HG03354 (cell line): ENCODE measurements around the gene ZNF326.
"Not testable (repeated sequence)": the region's sequence is repeated elsewhere in the genome, so short reads cannot be mapped to it uniquely, and the experiment has no call there.

ENCODE experiments used
- ATAC-seq: cut with Tn5 transposase; IDR thresholded peaks from one replicate; pipeline ENCODE4 v1.9.1; 2021; ENCODE audit warnings: mild to moderate bottlenecking; ENCODE audit not compliant: unreplicated experiment, poor library complexity, severe bottlenecking

ZNF326 gene

DNA sequence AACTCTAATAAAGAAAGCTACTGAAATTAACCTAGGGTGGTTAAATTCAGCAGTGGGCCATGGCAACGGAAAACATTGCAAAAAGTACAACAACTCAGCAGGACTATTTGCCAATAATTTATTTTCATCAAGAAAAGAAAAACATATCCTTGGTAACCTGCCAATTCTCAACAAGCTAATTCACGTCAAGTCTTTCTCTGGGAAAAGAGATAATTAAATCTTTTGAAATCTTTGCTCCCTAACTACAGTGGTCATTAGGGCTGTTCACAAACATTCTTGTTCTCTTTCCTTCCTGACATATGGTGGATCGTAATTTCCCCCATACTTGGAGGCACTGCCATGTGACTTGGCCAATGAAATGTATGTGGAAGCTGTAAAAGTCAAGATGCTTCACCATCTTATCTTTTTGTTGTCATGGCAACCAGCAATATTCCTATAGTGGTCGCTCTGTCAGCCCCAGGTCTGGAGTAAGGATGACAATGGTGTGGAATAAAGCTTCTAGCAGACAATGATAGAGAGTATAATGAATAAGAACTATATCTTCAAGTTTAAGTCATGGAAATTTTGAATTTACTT, 29.6 kb upstream of the ZNF326 start:
- no peak for ATAC-seq

DNA sequence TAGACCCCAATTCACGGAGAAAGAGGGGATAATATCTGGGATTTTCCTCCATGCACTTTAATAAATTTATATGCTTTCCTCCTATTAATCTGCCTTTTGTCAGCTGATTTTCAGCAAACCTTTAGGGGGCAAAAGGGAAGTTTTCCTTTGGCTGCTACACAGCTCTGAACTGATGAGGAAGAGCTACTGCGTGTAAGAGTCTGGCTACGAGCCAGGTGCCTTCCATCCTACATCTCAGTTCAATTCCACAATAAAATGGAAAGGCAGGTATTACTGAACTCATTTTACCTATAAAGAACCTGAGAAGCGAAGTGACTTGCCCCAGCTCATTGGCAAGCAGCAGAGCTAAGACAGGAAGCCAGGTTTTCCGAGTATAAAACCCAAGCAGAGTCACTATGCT, 28.3 kb upstream of the ZNF326 start:
- ATAC-seq = no peak

DNA sequence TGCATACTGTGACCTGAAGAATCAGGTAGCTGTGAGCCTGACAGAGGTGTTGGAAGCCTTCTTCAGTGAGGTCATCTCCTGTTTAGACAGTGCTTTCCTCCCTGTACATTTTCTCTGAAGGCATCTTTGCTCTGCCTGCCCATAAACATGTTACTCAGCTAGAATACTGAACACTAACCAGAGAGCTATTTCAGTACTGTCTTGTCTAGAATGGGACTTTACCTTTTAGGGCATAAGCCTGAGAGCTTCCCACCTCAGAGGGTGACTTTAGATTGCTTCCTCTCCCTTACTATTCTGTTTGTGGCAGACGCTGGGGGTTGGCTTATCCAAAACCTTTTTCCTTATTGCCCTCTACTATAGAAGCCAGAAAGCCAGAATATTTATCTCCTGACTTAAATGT, 23.3 kb upstream of the ZNF326 start:
- no peak for ATAC-seq

DNA sequence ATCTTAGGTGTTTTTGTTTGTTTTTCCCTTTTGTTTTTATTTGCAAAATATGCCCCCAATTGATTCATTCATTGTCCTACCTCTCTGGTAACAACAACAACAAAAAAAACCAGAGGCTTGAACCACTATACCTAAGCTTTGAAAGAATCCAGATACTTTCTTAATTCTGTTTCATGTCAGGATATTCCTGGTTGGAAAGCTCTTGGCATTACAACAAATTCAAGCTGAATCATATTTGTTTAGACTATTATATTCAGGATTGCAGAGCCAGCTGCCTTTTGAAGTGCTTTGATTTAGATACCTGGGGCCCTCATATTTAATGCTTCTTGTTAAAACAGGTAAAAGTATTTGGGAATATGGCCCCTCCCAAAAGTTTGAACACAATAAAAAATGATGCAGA, 22.9 kb upstream of the ZNF326 start:
- ATAC-seq = no peak

DNA sequence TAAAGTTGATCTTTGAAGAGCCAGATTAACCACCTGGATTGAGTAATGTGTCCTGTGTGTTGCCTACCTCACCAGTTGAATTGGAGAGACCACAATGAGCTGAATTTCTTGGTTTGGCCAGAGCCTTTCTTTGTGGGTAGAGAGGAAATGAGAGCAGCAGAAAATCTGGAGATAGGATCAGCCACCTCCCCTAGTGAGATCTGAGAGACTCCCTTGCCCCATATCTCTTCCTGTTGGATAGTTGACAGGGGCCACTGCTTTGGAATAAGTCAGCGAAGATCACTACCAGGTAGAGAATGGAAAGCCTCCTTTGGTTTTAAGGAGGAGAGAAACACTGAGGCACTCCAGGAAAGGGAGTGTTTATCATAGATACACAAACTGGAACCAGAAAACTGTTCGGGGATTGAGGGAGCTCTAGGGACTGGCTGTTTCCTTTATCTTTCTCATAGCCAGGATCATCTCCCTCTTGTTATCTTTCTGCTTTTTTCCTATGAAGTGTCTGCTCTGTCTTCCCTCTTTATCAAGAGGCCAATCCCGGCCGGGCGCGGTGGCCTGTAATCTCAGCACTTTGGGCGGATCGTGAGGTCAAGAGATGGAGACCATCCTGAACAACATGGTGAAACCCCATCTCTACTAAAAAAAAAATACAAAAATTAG, 21.3 kb upstream of the ZNF326 start:
- ATAC-seq = no peak

DNA sequence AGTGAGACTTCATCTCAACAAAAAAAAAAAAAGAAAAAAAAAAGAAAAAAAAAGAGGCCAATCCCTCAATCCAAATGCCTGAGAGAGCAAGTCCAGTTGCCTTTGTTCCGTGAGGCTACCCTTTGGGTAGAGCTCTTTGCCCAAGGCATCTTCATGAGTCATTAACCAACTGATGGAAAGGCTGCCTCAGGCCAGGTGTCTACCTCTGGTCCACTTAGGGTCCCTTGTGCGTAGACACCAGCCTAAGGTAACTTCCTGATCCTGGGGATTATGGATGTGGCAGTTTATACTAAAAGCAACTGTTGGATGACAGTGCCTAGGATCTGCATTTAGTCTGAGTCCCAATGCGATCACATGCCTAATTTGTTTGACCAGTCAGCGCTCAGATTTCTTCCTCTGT, 20.7 kb upstream of the ZNF326 start:
- no peak for ATAC-seq

DNA sequence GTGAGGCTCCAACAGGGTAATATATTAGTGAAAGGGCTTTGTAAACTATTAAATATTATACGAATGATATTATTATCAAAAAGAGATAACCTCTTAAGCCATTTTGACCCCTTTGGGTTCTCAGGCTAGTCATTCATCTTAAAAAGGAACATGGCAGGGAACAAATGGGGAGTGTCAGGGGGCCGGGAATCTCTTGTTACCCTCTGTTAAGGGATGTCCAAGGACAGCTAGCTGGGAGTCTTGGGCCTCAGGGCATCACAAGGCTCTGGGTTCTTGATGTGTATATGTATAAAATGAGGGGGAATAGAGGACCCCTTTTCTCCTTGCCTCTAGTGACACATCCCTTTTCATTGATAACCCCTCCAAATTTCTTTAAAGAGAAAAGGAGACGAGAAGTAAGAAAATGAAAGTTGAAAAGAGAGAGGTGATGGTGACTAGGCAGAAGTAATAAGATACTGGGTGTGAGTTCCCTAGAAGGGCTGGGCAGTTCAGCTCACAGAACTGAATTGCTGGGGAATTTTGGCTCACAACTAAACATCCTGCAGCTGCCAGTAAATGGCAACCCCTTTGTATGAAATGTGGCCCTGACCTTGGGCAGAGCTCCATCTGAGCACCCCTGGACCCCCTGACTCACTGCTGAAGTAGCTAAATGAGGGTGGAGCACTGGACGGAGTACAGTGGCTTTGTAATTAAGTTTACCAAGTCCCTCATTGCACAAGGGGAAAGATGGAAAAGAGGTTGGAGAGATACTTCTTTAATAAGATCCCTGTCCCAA, 20.0 kb upstream of the ZNF326 start:
- no peak for ATAC-seq

DNA sequence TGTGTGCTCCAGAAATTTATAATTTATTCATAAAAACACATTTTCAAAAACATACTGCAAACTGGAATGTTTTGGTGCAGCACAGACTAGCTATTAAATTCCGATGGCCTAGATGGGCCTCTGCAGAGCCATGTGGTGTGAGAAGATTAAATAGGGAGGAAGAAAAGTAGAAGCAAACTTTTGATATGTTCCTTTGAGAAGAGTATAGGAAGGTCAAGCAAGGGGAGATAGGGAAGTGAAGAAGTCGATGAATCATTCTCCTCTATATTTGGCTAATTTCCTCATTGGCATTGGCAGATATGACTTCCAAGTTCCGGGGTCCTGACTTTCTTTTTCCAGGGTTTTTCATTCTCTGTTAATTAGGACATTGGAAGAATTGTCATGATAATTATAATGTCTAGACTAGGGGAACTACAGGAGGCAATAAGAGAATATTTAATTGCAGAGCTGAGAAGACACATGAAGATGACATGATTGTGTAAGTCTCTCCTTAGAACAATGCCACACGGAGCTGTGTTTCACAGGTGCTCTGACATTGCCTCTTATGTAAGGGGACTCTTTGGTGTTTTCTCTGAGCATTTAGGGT, 19.3 kb upstream of the ZNF326 start:
- no peak for ATAC-seq

DNA sequence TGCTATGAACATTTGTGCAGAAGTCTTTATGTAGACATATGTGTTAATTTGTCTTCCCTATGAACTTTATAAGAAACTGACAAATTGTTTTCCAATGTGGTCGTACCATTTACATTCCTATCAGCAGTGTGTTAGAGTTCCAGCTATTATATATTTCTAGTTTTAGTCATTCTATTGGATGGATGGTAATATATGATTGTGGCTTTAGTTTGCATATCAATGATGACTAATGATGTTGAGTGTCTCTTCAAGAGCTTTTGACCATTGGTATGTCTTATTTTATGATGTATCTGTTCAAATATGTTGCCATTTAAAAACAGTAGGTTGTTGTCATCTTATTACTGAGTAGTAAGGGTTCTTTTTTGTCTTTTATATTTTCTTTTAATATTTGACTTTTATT, 16.2 kb upstream of the ZNF326 start:
- ATAC-seq = no peak

DNA sequence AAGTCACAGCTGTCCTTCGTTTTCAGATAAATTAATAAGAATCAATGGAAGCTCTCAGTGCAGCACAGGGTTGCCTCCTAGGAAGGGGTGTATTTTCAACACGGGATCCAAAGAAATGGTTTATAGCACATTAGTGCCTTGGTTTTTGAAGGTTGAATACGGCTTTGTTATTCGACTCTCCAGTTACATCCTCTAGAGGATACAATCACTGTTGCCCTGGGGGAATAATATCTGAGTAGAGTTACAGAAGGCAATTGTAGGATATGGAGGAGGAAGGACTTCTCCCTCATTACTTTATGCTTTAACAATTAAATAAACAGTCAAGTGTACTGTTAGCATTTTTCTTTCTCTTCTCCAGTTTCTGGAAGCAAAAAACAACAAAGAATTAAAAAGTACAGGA, 14.3 kb upstream of the ZNF326 start:
- ATAC-seq = no peak

DNA sequence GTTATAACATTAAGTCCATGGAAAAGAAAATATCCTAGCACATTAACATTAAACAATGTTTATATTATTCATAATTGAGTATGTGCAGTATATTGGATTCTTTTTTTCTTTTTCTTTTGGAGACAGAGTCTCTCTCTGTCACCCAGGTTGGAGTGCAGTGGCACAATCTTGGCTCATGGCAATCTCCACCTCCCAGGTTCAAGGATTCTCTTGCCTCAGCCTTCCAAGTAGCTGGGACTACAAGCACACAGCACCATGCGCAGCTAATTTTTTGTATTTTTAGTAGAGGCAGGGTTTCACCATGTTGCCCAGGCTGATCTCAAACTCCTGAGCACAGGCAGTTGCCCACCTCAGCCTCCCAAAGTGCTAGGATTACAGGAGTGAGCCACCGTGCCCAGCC, 12.1 kb upstream of the ZNF326 start:
- ATAC-seq = not testable (repeated sequence)

DNA sequence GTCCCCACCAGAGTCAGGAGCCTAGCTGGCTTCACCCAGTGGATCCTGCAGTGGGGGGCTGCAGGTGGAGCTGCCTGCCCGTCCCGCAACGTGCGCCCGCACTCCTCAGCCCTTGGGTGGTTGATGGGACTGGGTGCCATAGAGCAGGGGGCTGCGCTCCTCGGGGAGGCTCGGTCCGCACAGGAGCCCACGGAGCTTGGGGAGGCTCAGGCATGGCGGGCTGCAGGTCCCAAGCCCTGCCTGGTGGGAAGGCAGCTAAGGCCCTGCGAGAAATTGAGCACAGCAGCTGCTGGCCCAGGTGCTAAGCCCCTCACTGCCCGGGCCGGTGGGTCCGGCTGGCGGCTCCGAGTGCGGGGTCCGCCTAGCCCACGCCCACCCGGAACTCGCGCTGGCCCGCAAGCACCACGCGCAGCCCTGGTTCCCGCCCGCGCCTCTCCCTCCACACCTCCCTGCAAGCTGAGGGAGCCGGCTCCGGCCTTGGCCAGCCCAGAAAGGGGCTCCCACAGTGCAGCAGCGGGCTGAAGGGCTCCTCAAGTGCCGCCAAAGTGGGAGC, 10.3 kb upstream of the ZNF326 start:
- not testable (repeated sequence) for ATAC-seq

DNA sequence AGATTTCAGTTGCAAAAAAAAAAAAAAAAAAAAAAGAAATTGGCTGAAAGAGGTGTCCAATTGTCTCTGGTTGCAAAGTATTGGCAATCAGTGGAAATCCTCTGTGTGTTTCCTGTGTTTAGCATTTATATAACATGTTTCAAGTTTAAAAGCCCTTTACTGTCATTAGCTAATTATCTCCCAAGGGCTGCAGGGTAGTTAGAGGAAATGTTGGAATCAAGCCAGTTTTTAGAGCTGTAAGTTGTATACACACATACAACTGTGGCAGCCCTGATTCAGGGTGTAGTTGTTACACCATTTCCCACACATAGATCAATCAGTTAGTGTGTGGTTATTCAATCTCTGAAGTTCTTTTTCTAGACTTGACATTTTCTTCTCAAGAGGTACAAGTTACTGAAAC, 8.9 kb upstream of the ZNF326 start:
- ATAC-seq = no peak

DNA sequence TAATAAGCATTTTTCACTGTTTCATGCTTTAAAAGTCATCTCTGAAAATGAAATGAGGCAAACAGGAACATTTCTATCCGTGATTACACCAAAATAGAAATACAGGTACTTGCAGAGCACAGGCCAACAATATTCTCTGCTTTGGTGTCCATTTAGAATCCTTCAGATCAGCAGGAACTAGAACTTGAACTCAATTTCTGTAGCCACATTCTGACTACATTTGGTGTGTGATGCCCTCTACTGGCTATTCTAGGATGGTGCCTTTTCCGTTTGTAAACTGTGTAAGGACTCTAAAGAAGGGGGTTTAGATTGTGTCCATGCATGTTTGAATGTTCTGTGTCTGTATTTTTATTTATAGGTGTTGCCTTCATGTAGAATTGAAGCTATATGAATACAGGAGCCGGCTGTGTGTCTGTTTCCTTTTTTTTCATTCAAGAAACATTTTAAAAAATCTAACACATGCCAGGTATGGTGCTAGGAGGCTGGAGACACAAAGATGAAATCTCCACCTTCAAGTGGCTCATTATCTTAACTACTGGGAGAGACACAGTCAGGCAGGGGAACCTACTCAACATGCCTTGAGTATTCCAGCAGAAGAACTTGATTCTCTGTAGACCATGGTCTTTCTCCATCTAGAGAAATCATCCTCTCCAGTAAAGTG, 7.6 kb upstream of the ZNF326 start:
- peak; percentile 88 for ATAC-seq

DNA sequence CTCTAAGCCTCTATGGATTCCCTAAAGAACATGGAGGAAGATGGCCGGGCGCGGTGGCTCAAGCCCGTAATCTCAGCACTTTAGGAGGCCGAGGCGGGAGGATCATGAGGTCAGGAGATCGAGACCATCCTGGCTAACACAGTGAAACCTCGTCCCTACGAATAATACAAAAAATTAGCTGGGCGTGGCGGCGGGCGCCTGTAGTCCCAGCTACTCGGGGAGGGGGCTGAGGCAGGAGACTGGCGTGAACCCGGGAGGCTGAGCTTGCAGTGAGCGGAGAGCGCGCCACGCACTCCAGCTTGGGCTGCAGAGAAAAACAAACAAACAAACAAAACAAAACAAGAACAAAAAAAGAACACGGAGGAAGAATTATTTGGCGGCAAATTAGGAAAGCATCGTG, 5.8 kb upstream of the ZNF326 start:
- ATAC-seq = no peak

DNA sequence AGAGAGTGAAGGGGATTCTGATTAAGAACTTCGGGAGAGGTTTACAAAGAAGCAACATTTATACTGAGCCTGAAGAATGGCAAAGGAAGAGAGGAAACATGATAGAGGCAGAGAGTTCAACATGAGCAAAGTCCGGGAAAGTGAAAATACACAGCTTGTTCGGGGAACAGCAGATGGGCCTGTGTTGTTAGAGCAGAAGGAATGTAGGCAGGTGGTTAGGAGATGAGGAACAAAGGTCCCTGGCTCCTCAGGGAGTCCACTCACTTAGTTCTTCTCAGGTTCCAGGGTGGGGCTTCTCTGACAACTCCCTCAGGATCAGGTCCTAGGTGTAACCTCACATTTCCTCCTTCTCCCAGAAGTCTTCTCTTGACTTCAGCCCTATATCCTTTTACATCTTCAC, 5.1 kb upstream of the ZNF326 start:
- ATAC-seq = no peak

DNA sequence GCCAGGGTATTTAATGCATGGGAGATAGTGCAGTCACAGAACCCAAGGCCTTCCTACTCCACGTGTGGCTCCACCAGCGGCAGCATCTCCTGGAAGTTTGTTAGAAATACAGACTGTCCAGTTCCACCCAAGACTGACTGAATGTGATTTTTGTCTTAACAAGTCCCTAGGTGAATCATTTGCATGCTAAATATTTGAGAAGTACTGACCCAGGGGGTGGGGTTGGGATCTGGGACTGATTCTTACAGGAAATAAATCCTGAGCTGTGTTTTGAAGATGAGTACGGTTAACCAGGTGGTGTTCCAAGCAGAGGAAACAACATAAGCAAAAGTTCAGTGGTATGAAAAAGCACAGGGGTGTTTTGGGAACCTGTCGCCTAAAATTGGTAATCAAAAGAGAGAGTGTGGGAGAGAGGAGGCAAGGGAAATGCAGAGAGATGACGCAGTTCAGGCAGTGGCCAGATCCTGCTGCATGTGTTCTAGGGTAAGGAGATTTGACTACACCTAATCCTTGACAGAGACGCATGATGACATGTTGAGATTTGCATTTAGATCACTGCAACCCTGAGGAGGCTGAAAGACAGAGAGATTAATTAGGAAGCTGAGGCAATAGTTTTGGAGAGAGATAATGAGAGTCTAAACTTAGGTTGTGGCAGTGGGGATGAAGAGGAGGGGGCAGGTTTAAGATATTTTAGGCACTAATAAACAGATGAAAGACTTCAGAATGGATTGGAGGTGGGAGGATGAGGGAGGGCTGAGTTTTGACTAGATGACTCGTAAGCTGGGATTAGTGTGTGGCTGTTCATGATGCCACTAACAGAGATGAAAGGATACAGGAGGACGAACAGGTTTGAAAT, 3.7 kb upstream of the ZNF326 start:
- ATAC-seq = no peak

DNA sequence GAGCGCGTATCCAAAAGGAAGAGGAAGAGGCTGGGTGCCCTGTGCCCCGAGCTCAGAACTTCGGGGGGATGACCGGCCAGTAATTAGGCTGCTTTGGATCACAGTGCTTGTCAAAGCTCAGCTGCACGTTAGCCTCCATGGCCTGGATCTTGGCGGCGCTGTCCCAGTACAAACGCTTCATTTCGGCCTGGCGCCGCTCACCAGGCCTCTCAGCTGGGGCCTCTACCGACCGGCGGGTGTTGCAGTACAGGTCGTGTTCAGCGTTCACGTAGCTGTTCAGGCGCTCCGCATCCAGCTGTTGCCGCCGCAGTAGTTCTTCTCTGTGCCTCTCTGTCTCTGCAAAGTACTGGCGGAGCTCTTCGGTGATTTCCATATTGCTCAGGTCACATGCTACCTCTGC, 1.4 kb upstream of the ZNF326 start:
- ATAC-seq = no peak

DNA sequence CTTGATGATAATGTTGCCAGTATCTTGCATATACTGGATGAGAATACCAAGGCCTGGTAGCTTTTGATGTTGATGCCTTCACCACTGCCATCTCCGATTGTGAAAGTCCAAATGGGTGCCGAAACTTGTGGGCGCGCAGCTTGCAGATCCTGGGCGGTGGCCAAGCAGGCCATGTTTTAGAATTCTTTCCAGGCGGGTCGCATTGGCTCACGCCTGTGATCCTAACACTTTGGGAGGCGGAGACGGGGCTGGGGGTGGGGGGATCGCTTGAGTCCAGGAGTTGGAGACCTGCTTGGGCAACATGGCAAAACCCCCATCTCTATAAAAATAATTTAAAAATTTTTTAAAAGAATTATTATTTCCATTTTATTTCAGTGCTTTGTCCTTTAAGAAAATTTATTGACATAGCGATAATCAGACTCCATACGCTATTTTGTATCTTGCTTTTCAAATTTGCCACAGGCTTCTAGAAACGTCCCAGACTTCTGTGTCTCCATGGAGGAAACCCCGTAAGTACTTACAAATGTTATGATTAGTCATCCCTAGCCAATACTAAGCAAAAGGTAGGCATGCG, 592 bp upstream of the ZNF326 start:
- ATAC-seq = no peak
